Keratinocyte (primary cell): ENCODE results near the gene EDC3. TPM values are rescaled to one million over a fixed set of nuclear protein-coding genes. Genes with fewer than 3 reads are reported as not detected.

Experiments used
- DNase-seq: peaks from one replicate; pipeline ENCODE4 v3.0.0-alpha.2; 2011; ENCODE audit warnings: low read depth, missing footprints, low spot score
- FAIRE-seq: peaks from 2 replicates; lab custom pipeline; 2011; peaks lifted over from hg19 to GRCh38; lab: Jason Lieb, UNC
- H2AFZ ChIP-seq: 2 replicates; pipeline ENCODE4 v1.6.0; 2012; ENCODE audit warnings: low read length, control low read depth, inconsistent platforms; ENCODE audit not compliant: control insufficient read depth
- H3K27ac ChIP-seq: 2 replicates; pipeline ENCODE4 v1.5.1; 2011; ENCODE audit warnings: low read length; ENCODE audit not compliant: control insufficient read depth, insufficient read depth
- H3K27me3 ChIP-seq: 3 replicates; pipeline ENCODE4 v1.6.0; 2011; ENCODE audit warnings: low read length; ENCODE audit not compliant: control insufficient read depth, insufficient read depth; ENCODE audit errors: extremely low read depth
- H3K36me3 ChIP-seq, 2 experiments: 2 replicates in 1 of 2; 3 replicates in 1 of 2; pipeline ENCODE4 v1.5.1; 2011; ENCODE audit warnings: low read length in 2 of 2, mild to moderate bottlenecking in 1 of 2; ENCODE audit not compliant: control insufficient read depth in 2 of 2, insufficient read depth in 2 of 2; ENCODE audit errors: extremely low read depth in 1 of 2
- H3K4me1 ChIP-seq: 3 replicates; pipeline ENCODE4 v1.5.1; 2011; ENCODE audit warnings: low read length; ENCODE audit not compliant: control insufficient read depth, insufficient read depth; ENCODE audit errors: extremely low read depth
- H3K4me2 ChIP-seq: 3 replicates; pipeline ENCODE4 v1.6.0; 2011; ENCODE audit warnings: low read depth, low read length; ENCODE audit not compliant: control insufficient read depth, insufficient read depth; ENCODE audit errors: extremely low read depth
- H3K4me3 ChIP-seq, 3 experiments: fragments of 200-600 bp in 1 of 3; sonication (generic) in 1 of 3; 2 replicates in 2 of 3; 3 replicates in 1 of 3; pipeline ENCODE4 v1.5.1; 2011 to 2016; ENCODE audit warnings: low read length in 3 of 3, mild to moderate bottlenecking in 3 of 3, control low read depth in 2 of 3, inconsistent platforms in 1 of 3, low read depth in 1 of 3, mixed read lengths in 1 of 3, mixed run types in 1 of 3, moderate library complexity in 1 of 3; ENCODE audit not compliant: control insufficient read depth in 2 of 3, insufficient read depth in 2 of 3; ENCODE audit errors: extremely low read depth in 1 of 3
- H3K79me2 ChIP-seq: 2 replicates; pipeline ENCODE4 v1.6.0; 2012; ENCODE audit warnings: low read length; ENCODE audit not compliant: control insufficient read depth, insufficient read depth
- H3K9ac ChIP-seq: 3 replicates; pipeline ENCODE4 v1.6.0; 2011; ENCODE audit warnings: low read length; ENCODE audit not compliant: control insufficient read depth, insufficient read depth; ENCODE audit errors: extremely low read depth
- H3K9me1 ChIP-seq: 3 replicates; pipeline ENCODE4 v1.6.0; 2011; ENCODE audit warnings: low read length; ENCODE audit not compliant: control insufficient read depth, insufficient read depth; ENCODE audit errors: extremely low read depth
- H3K9me3 ChIP-seq: 2 replicates; pipeline ENCODE4 v1.5.1; 2012; ENCODE audit warnings: low read depth, low read length; ENCODE audit not compliant: control insufficient read depth
- H4K20me1 ChIP-seq: 3 replicates; pipeline ENCODE4 v1.6.0; 2011; ENCODE audit warnings: low read length; ENCODE audit not compliant: control insufficient read depth, insufficient read depth; ENCODE audit errors: extremely low read depth
- EZH2 ChIP-seq: IDR thresholded peaks from one replicate; pipeline ENCODE4 v1.6.1; 2012; ENCODE audit warnings: inconsistent platforms, mild to moderate bottlenecking, low read length, moderate library complexity
- dilution Hi-C: fragments of 300-500 bp; cut with MboI; formaldehyde crosslinking; loops from one replicate; pipeline ENCODE4 v1.7.0; 2020; ENCODE audit warnings: low sequenced_read_pairs; ENCODE audit not compliant: extremely low pct_ligation_motif_present
- polyA plus RNA-seq, 5 experiments: library from polyadenylated mRNA; depleted of rRNA in 3 of 5; stranded (reverse) in 3 of 5; stranded (forward) in 1 of 5; unstranded in 1 of 5; fragments of >200 nt; gene quantifications; 1 replicate in 1 of 5; 2 replicates in 3 of 5; 3 replicates in 1 of 5; pipeline versions ENCODE4 v1.2.1 to v1.2.3, GENCODE V29; 2011 to 2012; ENCODE audit warnings: missing spikeins in 2 of 5, low read depth in 1 of 5, low replicate concordance in 1 of 5
- TF ChIP-seq, protein P1 (sequence below), 3 experiments: IDR thresholded peaks in 1 of 3; conservative IDR thresholded peaks in 1 of 3; optimal IDR thresholded peaks in 1 of 3; 2 replicates in 2 of 3; 3 replicates in 1 of 3; pipeline versions ENCODE3 to v1.5.1; 2011; ENCODE audit warnings: low read length in 3 of 3, mild to moderate bottlenecking in 3 of 3, moderate library complexity in 2 of 3, control low read depth in 1 of 3, inconsistent platforms in 1 of 3; ENCODE audit not compliant: insufficient read depth in 2 of 3; ENCODE audit errors: extremely low read depth in 1 of 3

Gene EDC3
- polyA plus RNA-seq, 1 donor (not counting 4 experiments of a cell fraction or from before 2014, with no cell fraction given): 33.6 TPM

DNA sequence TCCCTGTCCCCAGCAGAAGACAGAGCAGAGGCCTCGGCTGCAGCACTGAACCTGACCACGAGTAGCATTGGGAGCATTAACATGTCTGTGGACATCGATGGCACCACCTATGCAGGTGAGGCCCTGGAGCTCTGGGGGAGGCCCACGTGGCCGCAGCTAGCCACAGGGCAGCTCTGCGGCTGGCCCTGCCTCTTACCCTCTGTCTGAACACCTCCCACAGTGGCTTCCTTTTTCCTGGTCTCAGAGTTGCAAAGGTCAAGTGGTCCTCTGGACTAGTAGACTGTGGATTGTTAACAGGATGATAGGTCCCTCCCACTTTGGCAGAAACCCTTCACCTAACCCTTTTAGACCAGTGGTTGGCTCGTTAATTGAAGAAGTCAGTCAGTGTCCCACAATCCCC lies 102.7 kb downstream of the EDC3 start:
- TF ChIP-seq EZH2: no peak
- TF ChIP-seq, protein P1, sequence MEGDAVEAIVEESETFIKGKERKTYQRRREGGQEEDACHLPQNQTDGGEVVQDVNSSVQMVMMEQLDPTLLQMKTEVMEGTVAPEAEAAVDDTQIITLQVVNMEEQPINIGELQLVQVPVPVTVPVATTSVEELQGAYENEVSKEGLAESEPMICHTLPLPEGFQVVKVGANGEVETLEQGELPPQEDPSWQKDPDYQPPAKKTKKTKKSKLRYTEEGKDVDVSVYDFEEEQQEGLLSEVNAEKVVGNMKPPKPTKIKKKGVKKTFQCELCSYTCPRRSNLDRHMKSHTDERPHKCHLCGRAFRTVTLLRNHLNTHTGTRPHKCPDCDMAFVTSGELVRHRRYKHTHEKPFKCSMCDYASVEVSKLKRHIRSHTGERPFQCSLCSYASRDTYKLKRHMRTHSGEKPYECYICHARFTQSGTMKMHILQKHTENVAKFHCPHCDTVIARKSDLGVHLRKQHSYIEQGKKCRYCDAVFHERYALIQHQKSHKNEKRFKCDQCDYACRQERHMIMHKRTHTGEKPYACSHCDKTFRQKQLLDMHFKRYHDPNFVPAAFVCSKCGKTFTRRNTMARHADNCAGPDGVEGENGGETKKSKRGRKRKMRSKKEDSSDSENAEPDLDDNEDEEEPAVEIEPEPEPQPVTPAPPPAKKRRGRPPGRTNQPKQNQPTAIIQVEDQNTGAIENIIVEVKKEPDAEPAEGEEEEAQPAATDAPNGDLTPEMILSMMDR (optimal IDR thresholded peaks at IDR 0.05 in 1 of 3, IDR thresholded peaks at IDR 0.05 in 1 of 3, conservative IDR thresholded peaks at IDR 0.05 in 1 of 3; ENCODE audit: extremely low read depth in 1 of 3, insufficient read depth in 2 of 3, low read length in 3 of 3): no peak
- Histone ChIP-seq H3K36me3 (peaks cover 13 to 21% of the 10 kb centered on the region in 2 experiments), H2AFZ (no peak overlapping the region), H3K27ac (no peak overlapping the region), H3K9ac (no peak overlapping the region), H3K27me3 (no peaks in the 10 kb centered on the region), H3K4me3 (no peak overlapping the region), H3K9me1 (no peaks in the 10 kb centered on the region), H3K4me2 (no peak overlapping the region), H3K4me1 (peaks cover 19% of the 10 kb centered on the region), H3K9me3 (no peaks in the 10 kb centered on the region), H3K79me2 (no peaks in the 10 kb centered on the region), H4K20me1 (no peaks in the 10 kb centered on the region)
- DNase-seq: no peak
- no peak for FAIRE-seq
- dilution Hi-C loops: no loop called here

DNA sequence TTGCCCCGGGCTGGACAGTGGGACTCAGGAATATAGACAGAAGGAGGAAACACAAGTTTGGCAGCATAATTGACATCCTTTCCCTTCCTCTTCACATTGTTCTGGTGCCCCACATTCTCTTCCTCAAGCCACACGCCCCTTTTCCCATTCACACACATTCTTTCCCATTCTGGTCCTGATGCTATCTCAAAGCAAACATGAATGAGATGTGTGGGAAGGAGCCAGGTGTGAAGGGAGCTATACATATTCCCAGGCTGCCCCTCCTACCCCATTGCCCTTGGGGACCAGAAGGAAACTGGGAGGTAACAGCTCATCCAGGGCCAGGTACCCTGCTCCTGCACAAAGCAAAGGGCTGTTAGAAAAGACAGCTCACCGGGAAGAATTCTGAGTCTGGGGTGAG lies 103.6 kb downstream of the EDC3 start:
- DNase-seq (no peak), FAIRE-seq (no peak)
- Histone ChIP-seq H2AFZ (no peak overlapping the region), H3K9me3 (no peaks in the 10 kb centered on the region), H3K27me3 (no peaks in the 10 kb centered on the region), H3K4me3 (no peak overlapping the region), H3K4me2 (no peak overlapping the region), H3K9me1 (no peaks in the 10 kb centered on the region), H3K36me3 (peaks cover 15 to 21% of the 10 kb centered on the region in 2 experiments), H3K79me2 (no peaks in the 10 kb centered on the region), H3K9ac (no peak overlapping the region), H3K4me1 (peaks cover 16% of the 10 kb centered on the region), H3K27ac (no peak overlapping the region), H4K20me1 (no peaks in the 10 kb centered on the region)
- TF ChIP-seq EZH2: no peak
- TF ChIP-seq, protein P1 (optimal IDR thresholded peaks at IDR 0.05 in 1 of 3, IDR thresholded peaks at IDR 0.05 in 1 of 3, conservative IDR thresholded peaks at IDR 0.05 in 1 of 3; ENCODE audit: extremely low read depth in 1 of 3, insufficient read depth in 2 of 3, low read length in 3 of 3): no peak
- dilution Hi-C loops: no loop called here
